HT1080 (cell line): ENCODE results near the gene HYI. TPM values are rescaled to one million over a fixed set of nuclear protein-coding genes. Genes with fewer than 3 reads are reported as not detected.
"Not testable (repeated sequence)": the region's sequence is repeated elsewhere in the genome, so short reads cannot be mapped to it uniquely, and the experiment has no call there.

Experiments
- DNase-seq: peaks from one replicate; pipeline ENCODE4 v3.0.0-alpha.2; 2015; ENCODE audit warnings: low read depth
- polyA plus RNA-seq, 2 experiments: library from polyadenylated mRNA; depleted of rRNA; stranded (reverse); fragments of >200 nt; gene quantifications; 2 replicates each; pipeline ENCODE4 v1.2.3, GENCODE V29; 2015
- total RNA-seq: library from RNA; depleted of rRNA; stranded (reverse); fragments of >200 nt; shearing (Covaris generic); gene quantifications from 2 replicates; pipeline ENCODE4 v1.2.3, GENCODE V29; 2014; rRNA removed

The HYI gene, protein sequence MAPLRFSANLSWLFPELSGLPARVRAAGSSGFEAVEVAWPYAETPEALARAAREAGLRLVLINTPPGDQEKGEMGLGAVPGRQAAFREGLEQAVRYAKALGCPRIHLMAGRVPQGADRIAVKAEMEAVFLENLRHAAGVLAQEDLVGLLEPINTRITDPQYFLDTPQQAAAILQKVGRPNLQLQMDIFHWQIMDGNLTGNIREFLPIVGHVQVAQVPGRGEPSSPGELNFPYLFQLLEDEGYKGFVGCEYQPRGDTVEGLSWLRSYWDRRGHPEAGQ
- 42.1 and 50.9 TPM in 2 replicates for total RNA-seq
- 35.4 and 38.3 TPM in 2 replicates for polyA plus RNA-seq (2015; cell fraction: cytosol; rRNA removed)
- polyA plus RNA-seq (2015; cell fraction: nucleus; rRNA removed), result 118 and 146 TPM in 2 replicates

DNA sequence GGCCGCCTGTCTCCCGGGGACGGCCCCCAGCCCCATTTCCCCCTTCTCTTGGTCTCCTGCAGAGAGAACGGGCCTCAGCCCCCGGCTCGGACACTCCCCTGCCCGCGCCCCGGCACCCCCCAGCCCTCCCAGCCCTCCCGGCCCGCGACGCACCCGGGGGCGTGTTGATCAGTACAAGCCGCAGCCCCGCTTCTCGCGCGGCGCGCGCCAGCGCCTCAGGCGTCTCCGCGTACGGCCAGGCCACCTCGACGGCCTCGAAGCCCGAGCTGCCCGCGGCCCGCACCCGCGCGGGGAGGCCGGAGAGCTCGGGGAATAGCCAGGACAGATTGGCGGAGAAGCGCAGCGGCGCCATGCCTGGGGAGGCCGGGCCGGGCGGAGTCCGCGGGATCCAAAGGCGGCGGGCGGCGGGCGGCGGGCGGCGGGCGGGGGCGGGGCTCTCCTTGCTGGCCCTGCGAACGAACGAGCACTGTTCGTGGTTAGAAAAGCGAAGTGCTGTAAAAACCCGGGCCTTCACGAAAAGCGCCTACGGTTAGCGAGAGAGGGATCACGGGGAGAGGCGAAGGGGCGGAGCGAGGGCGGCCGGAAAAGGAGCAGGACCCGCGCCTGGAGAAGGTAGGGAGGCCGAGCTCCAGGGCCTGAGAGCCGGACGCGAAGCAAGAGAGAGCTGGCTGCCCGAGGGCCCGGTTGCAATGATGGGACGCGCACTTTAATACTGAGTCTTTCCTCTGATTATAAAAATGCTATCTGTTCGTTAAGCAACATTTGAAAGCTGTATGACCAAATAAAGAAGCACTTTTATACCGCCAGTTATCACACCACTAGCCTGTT lies at the start of gene HYI:
HYI (minus strand) TSS at position 490 of the 828 bp plus-strand sequence; CDS start at position 352, 138 bp downstream.
- DNase-seq, result peak; percentile 83

DNA sequence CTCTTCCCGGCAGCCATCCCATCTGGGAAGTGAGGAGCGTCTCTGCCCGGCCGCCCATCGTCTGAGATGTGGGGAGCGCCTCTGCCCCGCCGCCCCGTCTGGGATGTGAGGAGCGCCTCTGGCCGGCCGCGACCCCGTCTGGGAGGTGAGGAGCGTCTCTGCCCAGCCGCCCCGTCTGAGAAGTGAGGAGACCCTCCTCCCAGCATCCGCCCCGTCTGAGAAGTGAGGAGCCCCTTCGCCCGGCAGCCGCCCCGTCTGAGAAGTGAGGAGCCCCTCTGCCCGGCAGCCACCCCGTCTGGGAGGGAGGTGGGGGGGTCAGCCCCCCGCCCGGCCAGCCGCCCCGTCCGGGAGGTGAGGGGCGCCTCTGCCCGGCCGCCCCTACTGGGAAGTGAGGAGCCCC lies 48.1 kb upstream of the HYI start:
- DNase-seq, result not testable (repeated sequence)

DNA sequence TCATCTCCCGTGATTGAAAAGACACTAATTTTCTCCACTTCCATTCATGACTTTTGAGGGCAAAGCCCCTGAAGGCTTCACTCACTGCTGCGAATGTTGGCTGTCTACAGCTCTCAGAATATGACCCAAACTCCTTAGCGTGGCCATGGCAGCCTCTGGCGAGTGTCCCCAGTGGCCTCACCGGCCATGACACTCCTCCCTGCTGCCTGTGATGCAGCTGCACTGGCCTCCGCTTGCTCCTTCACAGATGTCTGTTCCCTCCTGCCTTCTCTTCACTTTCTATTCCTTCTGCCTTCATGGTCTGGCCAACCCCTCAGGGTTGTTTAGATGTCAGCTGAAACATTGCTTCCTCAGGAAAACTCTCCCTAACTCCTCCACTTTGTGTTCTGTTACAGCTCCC lies 46.2 kb upstream of the HYI start:
- no peak for DNase-seq

DNA sequence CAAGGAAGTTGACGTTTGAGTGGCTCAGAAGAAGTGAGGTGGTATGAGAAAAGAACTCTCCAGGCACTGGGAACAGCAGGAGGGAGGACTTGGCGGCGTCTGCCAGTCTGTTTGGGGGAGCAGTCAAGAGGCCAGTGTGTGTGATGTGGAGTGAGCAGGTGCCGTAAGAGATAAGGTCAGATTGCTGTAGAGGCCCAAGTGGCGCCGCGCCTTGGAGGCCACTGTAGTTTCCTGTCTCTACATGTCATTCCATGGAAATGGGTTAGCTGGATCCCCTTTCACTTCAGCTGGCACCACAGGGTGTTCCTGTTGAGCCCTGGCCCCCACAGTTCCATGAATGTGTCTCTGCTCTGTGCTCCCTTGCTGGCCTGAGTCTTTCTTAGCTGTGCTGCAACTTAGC lies 41.5 kb upstream of the HYI start:
- DNase-seq, result no peak

DNA sequence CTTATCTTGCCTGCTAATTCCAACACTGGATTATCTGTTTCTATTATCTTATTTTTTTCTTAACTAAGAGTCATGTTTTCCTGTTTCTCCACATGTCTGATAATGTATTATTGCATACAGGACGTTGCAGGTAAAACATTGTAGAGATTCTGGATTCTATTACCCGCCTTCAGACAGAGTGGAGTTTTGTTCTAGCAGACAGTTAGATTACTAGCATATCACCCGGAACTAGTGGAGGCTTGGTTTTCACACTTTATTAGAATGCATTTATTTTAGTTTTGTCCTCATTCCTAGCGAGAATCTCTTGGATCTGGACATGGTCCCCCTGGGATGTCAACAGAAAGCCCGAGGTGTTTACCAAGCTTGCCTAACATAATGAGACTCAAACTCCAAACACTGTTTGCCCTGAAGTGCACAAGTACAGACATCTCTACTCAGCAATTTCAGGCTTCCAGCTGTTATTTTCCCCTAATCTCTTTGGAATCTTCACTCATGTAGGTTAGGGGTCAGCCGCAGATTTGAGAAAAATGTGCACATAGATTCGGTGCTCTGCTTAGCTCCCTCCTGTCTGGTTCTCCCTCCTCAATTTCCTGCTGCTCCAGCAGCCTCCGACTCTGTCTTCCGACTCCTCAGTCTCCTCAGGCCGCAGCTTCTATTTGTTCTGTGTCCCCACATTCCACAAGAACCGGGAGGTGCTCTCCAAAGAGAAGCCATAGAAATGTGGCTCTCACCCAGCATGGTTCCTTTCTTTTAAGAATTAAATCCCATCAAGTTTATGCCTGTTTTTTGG lies 40.1 kb upstream of the HYI start:
- DNase-seq, result no peak

DNA sequence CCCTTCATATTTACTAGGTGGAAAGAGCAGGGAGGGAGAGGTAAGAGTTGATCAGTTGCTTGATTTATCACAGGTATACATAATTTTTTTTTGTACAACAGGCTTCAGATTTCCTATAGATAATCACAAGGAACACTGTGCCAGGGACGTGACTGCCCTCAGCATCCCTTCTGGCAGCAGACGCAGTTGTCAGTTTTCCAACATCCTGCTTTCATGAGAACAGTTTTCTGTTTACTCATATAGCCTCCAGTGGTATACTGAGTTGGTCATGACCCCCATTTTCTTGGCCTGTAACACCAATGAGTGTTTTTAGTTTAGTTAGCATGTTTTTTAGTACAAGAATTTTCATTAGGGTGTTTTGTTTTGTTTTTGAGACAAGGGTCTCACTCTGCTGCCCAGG lies 39.1 kb upstream of the HYI start:
- no peak for DNase-seq

DNA sequence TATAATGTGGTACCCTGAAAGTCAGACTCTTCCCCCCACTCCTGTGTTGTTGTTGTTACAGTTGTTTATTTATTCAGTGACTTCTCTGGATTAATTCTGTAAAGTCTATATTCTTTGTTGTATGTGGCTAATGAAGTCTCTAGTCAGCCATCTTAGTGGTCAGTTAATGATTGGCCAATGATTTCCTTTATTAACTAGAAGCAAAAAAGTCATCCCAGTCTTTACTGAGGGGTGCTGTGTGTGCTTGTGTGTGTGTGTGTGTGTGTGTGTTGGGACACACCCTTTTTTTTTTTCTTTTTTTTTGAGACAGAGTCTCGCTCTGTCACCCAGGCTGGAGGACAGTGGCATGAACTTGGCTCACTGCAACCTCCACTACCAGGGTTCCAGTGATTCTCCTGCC lies 37.3 kb upstream of the HYI start:
- no peak for DNase-seq

DNA sequence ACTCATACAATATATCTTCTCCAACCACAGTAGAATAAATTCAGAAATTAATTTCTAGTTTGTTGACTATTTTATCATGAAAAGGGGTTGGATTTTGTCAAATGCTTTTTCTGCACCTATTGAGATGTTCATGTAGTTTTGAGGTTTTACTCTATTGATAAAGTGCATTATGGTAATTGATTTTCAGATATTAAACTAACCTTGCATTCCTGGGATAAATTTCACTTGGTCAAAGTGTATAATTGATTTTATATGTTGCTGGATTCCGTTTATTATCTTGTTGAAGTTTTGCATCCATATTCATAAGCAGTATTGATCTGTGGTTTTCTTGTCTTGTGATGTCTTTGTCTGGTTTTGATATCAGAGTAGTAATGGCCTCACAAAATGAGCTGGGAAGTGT lies 34.4 kb upstream of the HYI start:
- no peak for DNase-seq

DNA sequence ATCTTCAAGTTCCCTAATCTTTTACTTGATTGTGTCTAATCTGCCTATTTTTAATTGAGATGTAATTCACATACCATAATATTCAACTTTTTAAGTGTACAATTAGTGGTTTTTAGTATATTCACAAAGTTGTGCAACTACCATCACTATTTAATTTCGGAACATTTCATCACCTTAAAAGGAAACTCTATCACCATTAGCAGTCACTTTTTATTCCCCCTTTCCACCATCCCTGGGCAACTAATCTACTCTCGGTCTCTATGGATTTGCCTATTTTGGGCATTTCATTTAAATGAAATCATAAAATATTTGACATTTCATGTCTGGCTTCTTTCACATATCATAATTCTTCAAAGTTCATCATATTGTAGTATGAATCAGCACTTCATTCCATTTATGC lies 30.6 kb upstream of the HYI start:
- DNase-seq, result no peak

DNA sequence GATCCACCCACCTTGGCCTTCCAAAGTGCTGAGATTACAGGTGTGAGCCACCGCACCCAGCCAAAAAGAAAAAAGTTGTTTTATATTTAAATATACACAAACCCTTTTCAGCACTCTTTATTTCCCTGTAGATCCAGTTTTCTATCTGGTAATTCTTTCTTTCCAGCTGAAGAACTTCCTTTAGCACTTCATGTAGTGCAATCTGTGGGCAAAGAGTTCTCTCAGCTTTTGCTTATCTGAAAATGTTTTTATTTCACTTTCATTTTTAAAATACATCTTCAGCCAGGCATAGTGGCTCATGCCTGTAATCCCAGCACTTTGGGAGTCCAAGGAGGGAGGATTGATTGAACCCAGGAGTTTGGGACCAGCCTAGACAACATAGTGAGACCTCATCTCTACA lies 28.5 kb upstream of the HYI start:
- no peak for DNase-seq

DNA sequence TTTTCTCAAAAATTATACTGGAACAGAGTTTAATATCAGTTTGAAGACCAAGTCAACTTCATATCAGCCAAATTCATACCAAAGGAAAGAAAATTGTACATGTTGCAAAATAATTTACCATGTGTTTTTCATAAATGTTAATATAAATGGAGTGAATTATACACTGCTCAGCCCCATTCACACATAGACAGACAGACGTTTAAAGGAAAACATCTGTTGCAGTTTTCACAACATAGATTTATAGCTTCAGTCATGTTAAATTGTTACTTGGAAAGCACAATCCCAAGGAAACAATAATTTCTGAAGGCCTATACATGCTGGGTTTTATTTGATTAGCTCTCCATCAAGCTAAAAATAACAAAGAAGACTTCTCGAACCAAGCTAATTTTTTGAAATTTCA lies 27.8 kb upstream of the HYI start:
- DNase-seq, result no peak

DNA sequence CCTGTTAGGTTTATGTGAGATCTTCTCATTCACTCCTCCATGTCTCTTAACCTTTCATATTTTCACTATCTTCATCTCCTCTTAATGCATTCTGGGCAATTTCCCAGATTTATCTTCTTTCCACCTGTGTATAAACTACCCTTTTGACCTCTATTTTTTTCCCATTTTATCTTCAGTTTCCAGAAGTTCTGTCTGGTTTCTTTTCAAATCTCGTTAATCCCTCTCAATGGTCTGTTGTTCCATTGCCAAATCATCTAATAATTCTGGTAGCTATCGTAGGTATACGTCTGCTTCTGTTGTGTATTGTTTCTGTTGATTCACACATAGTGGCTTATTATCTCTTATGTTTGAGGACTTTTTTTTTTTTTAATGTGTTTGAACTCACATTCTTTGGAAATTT lies 25.7 kb upstream of the HYI start:
- no peak for DNase-seq

DNA sequence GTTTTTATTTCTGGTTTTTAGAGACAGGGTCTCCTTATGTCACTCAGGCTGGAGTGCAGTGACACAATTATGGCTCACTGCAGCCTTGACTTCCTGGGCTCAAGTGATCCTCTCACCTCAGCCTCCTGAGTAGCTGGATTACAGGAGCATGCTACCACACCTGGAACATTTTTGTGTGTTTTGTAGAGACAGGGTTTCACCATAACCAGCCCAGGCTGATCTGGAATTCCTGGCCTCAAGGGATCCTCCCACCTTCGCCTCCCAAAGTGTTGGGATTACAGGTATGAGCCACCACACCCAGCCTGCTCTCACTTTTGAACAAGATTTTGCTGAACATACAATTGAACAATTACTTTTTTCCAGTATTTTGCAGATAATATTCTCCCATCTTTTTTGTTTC lies 24.0 kb upstream of the HYI start:
- DNase-seq, result no peak

DNA sequence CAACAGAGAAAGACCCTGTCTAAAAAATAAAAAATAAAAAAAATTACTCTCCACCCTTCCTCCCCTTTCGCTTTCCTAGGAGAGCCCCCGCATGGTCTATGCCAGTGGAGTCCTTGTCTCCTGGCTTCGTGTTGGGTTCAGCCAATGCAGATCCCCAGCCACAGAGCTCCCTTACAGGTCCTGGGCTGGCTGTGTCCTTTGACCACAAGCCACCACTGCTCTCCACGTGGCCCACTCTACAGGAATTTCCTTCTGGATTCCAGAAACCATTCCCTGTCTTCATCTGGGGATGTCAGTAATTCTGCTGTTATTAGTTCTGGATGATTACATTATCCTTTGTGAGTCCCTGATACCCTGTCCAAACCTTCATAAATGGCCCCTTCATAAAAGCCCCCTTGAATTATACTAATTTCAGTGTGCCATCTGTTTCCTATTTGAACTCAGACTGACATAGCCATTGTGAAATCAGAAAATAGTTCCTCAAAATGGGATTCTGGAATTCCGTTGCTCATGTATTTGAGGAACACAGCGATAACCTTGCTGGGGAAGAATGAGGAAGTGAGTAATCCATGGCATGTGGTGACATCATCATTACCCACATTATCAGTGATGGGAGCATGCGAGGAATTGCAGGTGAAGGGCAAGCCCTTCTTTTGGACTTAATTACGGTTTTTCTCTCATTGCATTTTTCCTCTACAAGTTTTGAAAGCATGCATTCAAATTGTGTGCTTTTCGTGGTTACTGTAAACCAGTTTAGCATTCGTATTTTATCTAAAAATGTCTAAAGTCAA lies 22.1 kb upstream of the HYI start:
- DNase-seq, result peak; percentile 86

DNA sequence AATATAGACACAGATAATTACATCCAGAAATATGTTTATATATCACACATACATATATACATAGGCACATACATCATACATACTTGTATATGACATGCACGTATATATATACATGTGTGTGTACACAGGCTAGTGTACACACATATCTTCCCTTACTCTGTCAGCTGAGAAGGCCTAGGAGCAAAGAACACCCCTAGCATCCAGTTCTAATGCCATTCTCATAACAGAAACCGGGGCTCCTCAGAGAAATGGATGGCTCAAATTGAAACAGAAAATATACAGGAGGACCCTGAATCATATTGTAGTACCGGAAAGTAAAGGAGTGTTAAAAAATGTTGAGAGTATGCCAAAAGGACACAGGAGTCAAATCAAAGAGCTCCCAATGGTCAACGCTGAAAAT lies 19.7 kb upstream of the HYI start:
- peak; percentile 22 for DNase-seq

DNA sequence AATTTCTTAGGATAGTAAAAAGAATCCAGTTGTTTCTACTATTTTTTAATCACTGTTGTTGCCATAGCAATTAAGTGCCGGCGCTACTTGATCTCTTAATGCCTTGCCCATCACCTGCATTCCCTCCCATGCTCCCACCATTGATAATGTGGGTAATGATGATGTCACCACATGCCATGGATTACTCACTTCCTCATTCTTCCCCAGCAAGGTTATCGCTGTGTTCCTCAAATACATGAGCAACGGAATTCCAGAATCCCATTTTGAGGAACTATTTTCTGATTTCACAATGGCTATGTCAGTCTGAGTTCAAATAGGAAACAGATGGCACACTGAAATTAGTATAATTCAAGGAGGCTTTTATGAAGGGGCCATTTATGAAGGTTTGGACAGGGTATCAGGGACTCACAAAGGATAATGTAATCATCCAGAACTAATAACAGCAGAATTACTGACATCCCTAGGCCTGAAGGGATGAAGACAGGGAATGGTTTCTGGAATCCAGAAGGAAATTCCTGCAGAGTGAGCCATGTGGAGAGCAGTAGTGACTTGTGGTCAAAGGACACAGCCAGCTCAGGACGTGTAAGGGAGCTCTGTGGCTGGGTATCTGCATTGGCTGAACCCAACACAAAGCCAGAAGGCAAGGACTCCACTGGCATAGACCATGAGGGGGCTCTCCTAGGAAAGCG lies 18.9 kb upstream of the HYI start:
- DNase-seq, result peak; percentile 96

DNA sequence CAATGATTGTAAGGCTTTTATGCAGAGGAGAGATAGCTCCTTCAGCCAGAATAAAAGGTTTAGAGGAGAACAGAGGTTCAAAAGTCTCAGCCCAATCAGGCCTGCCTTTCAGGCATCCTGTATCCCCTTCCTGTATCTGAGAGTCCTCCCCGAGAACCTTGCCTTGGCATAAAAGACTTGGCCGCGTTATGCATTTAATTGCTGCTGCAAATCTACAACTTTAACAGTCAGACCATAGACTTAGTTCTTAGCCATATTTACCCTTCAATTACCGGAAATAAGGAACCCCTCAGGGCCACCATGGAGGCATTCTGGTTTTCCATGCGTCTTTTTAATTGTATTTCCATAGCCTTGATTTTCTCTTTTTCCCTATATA lies 18.3 kb upstream of the HYI start:
- DNase-seq, result no peak

DNA sequence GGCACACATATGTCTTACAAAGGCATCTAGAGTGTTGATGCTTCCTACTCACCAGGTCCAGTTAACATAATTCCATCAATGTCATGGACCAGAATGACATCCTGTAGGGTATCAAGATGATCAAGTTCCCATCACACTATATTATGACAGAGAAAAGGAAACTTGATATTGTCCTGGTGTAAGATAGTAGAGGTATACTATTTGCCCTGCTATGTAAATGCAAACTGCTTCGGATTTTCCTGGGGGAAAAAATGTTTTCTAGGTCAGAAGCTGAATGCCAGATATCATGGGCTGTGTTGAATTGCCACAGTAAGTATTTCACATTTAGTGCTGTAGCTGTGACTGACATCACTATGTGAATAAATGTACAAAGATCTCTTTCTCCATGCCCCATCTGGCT lies 16.2 kb upstream of the HYI start:
- no peak for DNase-seq

DNA sequence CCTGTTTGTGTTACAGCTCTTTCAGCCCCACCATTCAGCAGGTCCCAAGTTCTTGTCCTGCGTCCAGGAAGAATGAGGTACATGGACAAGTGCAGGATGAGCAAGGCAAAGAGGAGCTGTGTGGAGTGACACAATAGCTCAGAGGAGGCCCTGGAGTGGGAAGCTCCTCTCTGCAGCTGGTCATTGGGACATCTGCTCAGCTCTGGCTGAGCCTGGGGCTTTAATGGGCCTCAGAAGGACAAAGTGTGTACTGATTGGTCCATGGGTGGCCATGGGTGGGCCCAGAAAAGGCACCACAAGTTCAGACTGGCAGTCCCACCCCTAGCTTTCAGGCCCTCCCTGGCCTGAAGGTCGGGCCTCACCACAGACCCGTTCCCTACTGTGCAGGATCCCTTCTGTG lies 14.7 kb upstream of the HYI start:
- DNase-seq, result no peak

DNA sequence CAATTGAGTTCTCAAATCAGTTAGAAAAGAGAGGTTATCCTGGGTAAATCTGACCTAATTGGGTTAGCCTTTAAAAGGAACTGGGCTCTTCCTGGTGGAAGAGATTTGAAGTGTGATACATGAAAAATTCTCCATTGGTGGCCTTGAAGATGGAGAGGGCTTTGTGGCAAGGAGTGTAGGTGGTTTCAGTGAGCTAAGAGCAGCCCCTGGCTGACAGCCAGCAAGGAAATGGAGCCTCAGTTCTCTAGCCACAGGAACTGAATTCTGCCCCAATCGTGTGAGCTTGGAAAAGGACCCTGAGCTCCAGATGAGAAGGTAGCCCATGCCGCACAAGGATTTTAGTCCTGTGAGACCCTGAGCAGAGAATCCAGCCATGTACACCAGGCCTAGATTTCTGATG lies 12.7 kb upstream of the HYI start:
- peak; percentile 31 for DNase-seq
